Stimulated activated CD4-positive, alpha-beta T cell treated with anti-CD3 and anti-CD28 coated beads, Interleukin-4, amount 100 ng/mL, for 48 hours (primary cell): ENCODE measurements around the gene MLH3.

ENCODE experiments used
- DNase-seq, 2 donors: peaks; one replicate each; pipeline ENCODE4 v3.0.0-alpha.2; 2020; ENCODE audit warnings: low read depth in 2 of 2

Gene MLH3

GRCh38 chr14:74965486-74966153 lies 85.6 kb downstream of the MLH3 start:
- no peak for DNase-seq

GRCh38 chr14:74964787-74965485 lies 86.3 kb downstream of the MLH3 start:
- no peak for DNase-seq
